KMS-11 (cell line): ENCODE measurements around the gene DHX30.

Experiments
- H2AFZ ChIP-seq: fragments of 200-600 bp; sonication (generic); 2 replicates; pipeline ENCODE4 v1.6.1; 2016; ENCODE audit warnings: antibody characterized with exemption, mixed run types, low read depth
- H3K27ac ChIP-seq: fragments of 200-600 bp; sonication (generic); 2 replicates; pipeline ENCODE4 v1.6.1; 2016; ENCODE audit warnings: mild to moderate bottlenecking, mixed run types
- H3K27me3 ChIP-seq: fragments of 200-600 bp; sonication (generic); 2 replicates; pipeline ENCODE4 v1.6.1; 2017; ENCODE audit warnings: mild to moderate bottlenecking, low read depth, mixed run types, moderate library complexity; ENCODE audit not compliant: insufficient read depth
- H3K36me3 ChIP-seq: fragments of 200-600 bp; sonication (generic); 2 replicates; pipeline ENCODE4 v1.6.1; 2017; ENCODE audit warnings: mild to moderate bottlenecking, mixed run types; ENCODE audit not compliant: insufficient read depth
- H3K4me1 ChIP-seq: fragments of 200-600 bp; sonication (generic); 2 replicates; pipeline ENCODE4 v1.6.1; 2016; ENCODE audit warnings: mild to moderate bottlenecking, low read depth, mixed run types; ENCODE audit not compliant: poor library complexity, severe bottlenecking
- H3K4me2 ChIP-seq: fragments of 200-600 bp; sonication (generic); 2 replicates; pipeline ENCODE4 v1.7.0; 2016; ENCODE audit warnings: mild to moderate bottlenecking, mixed run types
- H3K4me3 ChIP-seq: fragments of 200-600 bp; sonication (generic); IDR thresholded peaks from 2 replicates; pipeline ENCODE4 v1.6.1; 2017; ENCODE audit warnings: low read depth, low read length, mixed read lengths; ENCODE audit not compliant: insufficient read depth
- H3K79me2 ChIP-seq: fragments of 200-600 bp; sonication (generic); 2 replicates; pipeline ENCODE4 v1.6.1; 2016; ENCODE audit warnings: low read depth, mixed run types; ENCODE audit not compliant: insufficient read depth
- H3K9ac ChIP-seq: fragments of 200-600 bp; sonication (generic); 2 replicates; pipeline ENCODE4 v1.6.1; 2016; ENCODE audit warnings: mild to moderate bottlenecking, mixed run types
- H4K20me1 ChIP-seq: fragments of 200-600 bp; sonication (generic); 2 replicates; pipeline ENCODE4 v1.6.1; 2016; ENCODE audit warnings: mild to moderate bottlenecking, mixed run types; ENCODE audit not compliant: insufficient read depth
- TF ChIP-seq, protein P1 (sequence below): fragments of 200-600 bp; sonication (generic); conservative IDR thresholded peaks from 2 replicates; pipeline ENCODE4 v1.6.1; 2017; ENCODE audit warnings: low read depth, mild to moderate bottlenecking, antibody characterized with exemption, low read length, moderate library complexity, mixed read lengths

Gene DHX30

DNA sequence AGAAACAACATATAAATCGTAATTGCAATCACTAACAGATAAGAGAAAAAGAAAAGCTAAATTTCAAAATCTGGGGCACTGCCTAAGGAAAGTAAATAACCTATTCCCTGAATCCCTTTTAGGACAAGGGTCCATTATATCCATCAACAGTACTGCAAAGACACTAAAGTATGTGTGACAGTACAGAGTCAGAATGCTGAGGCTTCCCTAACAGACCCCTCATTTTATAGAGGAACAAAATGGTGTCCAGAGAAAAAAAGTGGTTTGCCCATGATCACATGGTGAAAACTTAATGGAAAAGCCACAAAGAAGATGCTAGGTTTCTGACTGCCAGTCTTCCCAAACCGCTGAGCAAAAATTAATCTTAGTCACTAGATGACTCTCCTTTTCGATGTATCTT, 93.8 kb downstream of the DHX30 start:
- H3K4me3 ChIP-seq = no peak overlapping the region
- no peaks in the 10 kb centered on the region for H4K20me1 ChIP-seq
- H2AFZ ChIP-seq = no peak overlapping the region
- no peak overlapping the region for H3K4me2 ChIP-seq
- TF ChIP-seq, protein P1, sequence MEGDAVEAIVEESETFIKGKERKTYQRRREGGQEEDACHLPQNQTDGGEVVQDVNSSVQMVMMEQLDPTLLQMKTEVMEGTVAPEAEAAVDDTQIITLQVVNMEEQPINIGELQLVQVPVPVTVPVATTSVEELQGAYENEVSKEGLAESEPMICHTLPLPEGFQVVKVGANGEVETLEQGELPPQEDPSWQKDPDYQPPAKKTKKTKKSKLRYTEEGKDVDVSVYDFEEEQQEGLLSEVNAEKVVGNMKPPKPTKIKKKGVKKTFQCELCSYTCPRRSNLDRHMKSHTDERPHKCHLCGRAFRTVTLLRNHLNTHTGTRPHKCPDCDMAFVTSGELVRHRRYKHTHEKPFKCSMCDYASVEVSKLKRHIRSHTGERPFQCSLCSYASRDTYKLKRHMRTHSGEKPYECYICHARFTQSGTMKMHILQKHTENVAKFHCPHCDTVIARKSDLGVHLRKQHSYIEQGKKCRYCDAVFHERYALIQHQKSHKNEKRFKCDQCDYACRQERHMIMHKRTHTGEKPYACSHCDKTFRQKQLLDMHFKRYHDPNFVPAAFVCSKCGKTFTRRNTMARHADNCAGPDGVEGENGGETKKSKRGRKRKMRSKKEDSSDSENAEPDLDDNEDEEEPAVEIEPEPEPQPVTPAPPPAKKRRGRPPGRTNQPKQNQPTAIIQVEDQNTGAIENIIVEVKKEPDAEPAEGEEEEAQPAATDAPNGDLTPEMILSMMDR = no peak
- no peaks in the 10 kb centered on the region for H3K36me3 ChIP-seq
- H3K4me1 ChIP-seq = no peaks in the 10 kb centered on the region
- H3K27ac ChIP-seq = no peak overlapping the region
- no peak overlapping the region for H3K9ac ChIP-seq
- H3K27me3 ChIP-seq = no peaks in the 10 kb centered on the region
- no peaks in the 10 kb centered on the region for H3K79me2 ChIP-seq

DNA sequence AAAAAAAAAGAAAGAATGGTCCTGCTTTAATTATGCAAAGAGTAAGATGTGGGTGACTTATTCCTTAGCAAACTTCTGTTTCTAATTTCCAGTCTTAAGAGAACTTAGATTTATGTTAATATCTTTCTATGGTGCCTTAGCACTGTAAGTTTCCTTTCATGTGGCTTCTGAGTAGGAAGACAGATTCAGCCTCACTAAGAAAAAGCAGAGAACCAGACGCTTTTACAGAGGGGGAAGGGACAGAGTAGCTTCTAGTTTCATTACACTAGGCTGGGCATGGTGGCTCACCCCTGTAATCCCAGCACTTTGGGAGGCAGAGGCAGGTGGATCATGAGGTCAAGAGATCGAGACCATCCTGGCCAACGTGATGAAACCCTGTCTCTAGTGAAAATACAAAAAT, 95.0 kb downstream of the DHX30 start:
- Histone ChIP-seq H4K20me1 (no peaks in the 10 kb centered on the region), H3K79me2 (no peaks in the 10 kb centered on the region), H3K27me3 (no peaks in the 10 kb centered on the region), H3K9ac (no peak overlapping the region), H3K4me1 (no peaks in the 10 kb centered on the region), H3K36me3 (no peaks in the 10 kb centered on the region), H2AFZ (no peak overlapping the region), H3K4me2 (no peak overlapping the region), H3K27ac (no peak overlapping the region), H3K4me3 (no peak overlapping the region)
- TF ChIP-seq, protein P1 = no peak

DNA sequence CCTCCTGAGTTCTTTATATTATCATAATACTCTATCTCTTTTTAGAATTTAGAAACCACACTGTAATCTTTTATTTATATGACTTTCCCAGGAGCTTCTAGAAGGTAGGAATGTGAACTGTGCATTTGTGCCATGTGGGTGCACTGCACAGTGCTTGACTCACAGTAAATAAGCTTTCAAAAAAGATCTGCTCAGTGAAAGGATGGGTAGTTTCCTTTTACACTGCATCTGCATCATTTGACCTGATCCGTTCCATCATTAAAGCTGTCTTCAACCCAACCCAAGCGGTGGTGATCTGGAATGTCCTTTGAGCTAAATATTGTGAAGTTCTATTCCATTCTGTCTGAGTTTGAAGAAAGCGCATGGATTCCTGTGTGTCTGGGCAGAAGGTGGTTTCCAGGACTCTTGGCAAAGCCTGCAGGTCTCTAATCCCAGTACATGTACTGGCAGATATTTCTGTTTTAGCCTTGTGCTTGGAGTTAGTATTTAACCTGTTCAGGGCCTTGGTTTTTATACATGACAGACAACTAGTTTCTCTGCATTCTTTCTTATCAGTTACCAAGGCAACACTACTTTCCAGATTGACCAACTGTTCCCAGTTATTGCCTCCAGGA, 96.7 kb downstream of the DHX30 start:
- Histone ChIP-seq H3K27ac (no peak overlapping the region), H3K36me3 (no peaks in the 10 kb centered on the region), H3K4me1 (no peaks in the 10 kb centered on the region), H3K27me3 (no peaks in the 10 kb centered on the region), H4K20me1 (no peaks in the 10 kb centered on the region), H3K4me2 (no peak overlapping the region), H3K79me2 (no peaks in the 10 kb centered on the region), H3K4me3 (no peak overlapping the region), H3K9ac (no peak overlapping the region), H2AFZ (no peak overlapping the region)
- TF ChIP-seq, protein P1 = no peak
